ENCODE results near the gene GPR78.

GPR78 gene

DNA sequence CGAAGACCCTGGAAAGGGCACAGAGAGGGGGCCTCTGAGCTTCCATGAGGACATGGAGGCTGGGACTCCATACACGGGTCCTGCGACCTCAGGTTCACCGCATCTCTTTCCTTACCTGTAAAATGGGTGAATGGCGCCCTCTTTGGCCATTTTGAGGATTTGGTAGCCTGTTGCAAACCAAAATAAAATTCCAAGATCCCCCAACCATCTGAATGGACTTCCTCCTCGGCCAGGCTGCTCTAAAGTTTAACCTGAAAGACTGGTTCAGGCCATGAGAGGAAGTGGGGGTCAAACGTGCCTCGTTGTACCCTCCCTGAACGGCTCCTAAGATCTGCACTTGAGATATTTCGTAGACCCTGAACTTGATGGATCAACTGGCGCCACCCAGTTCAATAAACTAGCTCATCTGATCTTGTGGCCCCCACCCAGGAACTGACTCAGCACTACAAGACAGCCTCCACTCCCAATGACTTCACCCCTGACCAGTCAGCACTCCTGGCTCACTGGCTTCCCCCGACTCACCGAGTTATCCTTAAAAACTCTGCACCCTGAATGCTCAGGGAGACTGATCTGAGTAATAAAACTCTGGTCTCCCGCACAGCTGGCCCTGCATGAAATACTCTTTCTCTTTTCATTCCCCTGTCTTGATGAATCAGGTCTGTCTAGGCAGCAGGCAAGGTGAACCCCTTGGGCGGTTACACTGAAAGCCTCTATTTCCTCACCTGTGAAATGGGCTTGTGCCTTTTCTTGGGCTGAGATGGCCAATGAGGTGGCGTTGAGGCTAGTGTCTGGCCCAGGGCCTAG is 32.9 kb upstream of the GPR78 start:
- peak; percentile 7 for DNase-seq

DNA sequence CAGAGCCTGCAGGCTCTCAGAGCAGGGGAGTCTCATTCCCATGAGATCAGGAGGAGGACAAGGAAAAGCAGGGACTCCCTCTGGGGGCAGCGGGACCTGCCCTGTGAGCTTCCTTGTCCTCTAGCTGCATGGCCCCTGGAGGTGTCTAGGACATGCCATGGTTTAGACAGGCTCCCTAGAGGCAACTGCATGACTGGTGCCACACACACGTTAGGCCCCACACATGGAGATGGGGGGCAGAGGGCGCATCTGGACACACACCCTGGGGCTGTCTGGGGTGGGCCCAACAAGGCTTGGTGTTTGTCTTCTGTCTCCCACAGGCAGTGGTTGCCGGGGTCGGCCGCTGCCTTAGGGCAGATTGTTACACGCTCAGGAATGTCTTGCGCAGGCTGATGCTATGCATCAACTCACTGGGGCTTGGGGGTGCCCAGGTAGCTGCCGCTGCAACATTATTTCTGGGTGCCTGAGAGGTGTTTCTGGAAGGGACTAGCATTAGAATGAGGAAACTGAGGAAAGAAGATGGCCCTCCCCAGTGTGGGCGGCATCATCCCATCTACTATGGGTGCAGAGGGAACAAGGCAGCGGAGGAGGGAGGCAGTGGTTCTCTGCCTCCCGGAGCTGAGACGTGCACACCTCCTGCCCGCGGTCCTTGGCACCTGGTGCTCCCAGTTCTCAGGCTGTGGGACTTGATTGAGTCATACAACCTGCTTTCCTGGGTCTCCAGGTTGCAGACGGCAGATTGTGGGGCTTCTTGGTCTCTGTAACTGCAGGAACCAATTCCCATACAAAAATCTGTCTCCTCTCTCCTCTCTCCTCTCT is 32.1 kb upstream of the GPR78 start:
- DNase-seq, result no peak

DNA sequence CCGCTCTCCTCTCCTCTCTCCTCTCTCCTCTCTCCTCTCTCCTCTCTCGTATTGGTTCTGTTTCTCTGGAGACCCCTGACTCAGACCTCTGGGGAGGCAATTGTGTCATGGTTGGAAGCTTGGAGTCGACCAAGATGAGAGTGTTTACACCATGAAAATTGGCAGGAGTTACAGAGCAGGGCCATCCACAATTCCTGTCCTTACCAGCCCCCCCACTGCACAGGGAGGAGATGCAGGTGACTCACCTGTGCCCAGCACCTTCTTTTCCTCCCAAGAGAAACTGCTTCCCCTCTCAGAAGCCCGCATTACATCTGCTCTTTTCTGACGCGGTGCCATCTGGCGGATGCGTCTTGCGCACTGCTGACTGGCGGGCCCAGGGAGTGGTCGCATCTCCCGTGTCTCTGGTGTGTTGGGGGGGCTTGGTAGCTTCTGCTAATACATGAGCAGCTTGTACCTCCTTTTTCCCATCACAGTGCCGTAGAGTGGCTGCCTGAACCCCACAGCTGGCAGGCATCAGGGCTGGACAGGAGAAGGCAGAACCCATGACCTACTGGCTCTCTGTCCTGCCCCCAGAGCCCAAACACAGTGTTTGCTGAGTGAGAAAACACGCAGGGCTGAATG is 31.4 kb upstream of the GPR78 start:
- no peak for DNase-seq

DNA sequence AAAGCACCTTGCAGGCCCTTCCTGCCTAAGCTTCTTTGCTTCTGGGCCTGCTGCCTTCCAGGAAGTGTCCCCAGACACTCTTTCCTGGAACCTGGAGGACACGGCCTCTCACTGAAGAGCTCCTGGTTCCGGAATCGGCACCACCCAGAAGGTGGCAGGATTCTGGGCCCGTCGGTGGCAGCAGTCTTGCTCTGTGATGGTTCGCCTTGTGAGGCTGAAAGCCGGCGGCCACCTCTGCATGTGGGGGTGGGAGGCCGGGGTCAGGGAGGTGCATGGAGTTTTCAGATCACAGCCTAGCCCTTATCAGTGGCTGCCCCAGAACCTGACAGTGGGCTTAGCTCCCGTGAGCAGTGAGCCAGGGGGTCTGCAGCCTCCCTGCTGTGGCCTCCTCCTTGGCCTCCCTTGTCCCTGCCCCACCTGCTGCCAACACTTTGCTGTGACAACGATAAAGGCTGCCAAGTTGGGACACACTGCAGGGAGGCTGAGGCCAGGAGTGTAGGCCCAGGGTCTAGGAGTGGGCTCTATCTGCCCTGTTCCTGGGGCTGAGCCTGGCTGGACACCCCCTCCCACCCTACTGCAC is 30.8 kb upstream of the GPR78 start:
- DNase-seq, result no peak

DNA sequence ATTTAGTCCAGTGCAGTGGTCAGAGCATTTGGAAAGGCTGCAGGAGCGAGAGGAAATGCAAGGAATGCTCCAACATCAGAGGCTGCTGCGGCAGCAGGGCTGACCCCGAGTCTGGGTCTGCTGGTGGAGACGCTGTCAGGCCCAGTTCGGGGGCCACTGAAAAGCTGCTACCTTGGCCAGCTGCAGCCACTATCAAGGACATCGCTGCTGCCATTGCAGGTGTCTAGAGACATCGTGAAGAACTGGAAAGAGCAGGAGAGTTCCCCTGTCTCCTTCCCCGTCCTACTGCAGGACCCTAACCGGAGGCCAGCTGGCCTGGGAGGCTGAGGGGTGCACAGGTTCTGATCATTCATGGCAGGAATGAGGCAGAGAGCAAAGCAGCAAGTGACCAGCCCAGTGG is 29.5 kb upstream of the GPR78 start:
- no peak for DNase-seq

DNA sequence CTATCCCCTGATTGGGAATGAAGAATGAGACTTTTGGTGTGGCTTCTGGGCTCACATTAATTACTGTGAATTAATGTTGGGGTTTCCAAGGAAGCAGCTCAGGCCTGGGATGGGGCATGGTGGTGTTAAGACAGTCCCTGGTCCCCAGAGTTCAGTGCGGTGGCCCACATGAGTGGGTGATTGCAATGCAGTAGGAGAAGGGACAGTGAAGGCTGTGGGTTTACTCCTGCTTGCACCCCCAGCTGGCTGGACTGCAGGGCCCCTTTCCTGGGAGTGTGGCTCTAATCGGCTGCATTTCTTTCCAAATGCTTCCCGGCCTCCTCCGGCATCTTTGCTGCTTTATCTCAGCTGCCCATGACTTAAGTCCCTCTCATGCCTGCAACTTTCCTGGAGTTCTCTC is 28.2 kb upstream of the GPR78 start:
- DNase-seq, result no peak

DNA sequence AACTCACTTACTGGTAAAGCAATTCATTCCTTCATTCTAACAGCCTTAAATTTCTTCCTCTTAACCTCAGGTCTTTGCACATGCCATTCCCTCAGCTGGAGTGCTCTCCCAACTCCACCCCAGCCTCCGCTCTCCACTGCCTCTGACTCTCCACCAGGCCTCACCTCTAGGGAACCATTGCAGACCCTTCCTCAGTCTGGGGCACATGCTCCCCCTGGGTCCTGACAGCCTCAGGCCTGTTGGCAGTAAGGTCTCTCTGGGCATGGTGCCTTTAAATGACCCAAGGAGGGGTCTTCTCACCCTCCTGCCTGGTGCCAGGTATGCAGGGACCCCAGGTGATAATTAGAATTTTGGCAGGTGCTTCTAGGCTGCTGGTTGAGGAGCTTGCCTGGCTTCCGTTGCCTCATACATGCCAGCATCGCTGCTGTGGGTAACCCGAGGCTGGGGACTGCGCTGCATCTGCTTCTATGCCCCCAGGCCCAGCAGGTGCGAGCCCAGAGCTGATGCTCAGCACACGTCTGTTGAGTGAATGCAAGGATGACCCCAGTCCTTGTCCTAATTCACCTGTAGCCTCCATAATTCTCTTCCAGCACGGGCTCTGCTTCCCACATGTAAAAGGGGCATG is 27.5 kb upstream of the GPR78 start:
- no peak for DNase-seq

DNA sequence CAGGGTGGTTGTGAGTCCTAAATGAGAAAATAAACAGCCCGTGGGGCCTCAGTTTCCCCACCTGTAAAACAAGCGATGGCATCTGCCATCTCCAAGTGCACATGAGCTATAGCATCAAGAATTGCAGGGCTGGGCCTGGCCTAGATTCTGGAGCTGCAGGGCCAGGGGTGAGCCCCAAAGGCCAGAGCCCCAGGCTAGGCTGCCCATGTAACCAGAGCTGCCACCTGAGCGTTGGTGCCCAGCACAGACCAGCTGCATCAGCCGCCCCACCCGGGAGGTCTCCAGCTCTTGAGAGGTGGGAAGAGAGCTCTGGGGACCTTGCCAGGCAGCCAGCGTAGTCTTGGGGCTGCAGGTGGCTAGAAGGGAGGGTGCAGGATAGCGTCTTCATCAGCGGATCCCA is 27.0 kb upstream of the GPR78 start:
- no peak for DNase-seq

DNA sequence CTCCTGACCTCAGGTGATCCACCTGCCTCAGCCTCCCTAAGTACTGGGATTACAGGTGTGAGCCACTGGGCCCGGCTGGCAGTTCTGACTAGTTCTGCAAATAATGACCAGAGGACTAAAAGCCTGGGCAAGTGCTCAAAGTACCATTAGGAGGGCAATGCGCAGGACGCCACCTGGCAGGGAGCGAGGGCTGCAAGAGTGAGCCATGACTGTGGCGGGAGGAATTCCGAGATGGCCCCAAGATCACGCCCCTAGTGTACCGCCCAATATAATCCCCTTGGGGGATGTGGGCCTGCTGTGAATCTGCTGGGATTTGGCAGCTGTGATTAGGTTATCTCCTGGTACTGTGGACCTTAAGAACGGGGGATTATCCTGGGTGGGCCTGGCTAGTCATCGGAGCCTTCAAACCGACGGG is 26.2 kb upstream of the GPR78 start:
- no peak for DNase-seq

DNA sequence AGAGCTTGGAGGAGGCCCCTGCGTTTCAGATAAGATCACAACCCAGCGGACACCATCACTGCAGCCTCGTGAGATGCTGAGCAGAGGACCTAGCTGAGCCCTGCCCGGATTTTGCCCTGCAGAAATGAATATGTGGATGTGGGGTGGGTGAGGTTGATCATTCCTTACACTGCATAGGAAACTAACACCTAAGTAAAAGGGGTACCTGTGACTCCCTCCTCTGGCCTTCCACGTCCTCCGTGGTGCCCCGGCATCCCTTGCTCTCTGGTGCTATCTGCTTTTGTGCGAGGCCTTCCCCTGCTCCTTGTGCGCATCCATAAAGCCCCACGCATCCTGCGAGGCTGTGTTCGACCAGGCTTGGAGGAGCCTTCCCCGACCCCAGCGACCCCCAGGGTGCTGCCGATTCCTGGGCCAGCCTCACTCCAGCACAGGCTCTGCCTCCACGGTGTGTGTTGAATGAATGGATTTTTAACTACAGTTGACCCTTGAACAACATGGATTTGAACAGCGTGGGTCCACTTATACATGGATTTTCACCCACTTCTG is 25.6 kb upstream of the GPR78 start:
- DNase-seq, result no peak

DNA sequence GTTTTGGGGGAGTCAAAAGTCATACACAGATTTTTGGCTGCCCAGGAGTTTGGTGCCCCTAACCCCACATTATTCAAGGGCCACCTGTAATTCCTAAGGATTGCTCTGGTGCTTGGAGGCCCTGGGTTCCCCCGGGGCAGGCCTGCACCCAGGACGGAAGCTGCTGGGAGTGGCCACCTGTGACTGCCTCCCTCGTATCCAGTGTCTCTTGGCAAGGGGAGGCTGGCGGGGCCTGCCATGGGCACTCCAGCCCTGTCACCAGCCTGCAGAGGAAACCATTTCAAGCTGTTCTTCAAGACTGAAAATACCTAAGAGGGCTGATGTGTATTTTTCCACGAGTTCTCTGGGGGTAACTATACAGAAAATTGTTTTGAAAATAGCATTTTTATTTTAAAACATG is 24.5 kb upstream of the GPR78 start:
- no peak for DNase-seq

DNA sequence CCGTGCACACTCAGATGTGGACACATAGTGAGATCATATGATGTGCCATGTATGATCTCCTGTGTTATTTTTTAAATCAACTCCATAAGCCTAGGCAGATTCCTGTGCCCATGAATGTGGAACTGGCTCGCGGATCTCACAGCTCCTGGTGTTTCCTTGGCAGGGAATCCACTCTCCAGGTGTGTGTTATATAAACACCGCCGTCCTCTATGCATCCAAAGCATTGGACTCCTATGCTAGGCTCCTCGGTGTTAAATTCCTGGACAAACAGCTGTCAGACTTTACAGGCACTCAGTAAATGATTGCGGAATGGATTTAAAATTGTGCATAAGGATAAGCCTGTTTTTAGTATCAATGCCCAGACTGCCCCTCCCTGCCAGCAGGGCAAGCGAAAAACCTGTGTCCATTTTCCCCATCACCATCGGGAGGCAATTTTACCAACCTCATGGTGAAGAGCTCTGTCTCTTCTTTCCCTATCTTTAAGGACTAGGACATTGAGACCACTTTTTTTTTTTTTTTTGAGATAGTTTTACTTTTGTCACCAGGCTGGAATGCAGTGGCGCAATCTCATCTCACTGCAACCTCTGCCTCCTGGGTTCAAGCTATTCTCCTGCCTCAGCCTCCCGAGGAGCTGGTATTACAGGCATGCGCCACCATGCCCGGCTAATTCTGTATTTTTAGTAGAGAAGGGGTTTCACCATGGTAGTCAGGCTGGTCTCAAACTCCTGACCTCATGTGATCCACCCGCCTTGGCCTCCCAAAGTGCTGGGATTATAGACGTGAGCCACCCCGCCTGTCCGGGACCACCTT is 23.6 kb upstream of the GPR78 start:
- DNase-seq, result no peak

DNA sequence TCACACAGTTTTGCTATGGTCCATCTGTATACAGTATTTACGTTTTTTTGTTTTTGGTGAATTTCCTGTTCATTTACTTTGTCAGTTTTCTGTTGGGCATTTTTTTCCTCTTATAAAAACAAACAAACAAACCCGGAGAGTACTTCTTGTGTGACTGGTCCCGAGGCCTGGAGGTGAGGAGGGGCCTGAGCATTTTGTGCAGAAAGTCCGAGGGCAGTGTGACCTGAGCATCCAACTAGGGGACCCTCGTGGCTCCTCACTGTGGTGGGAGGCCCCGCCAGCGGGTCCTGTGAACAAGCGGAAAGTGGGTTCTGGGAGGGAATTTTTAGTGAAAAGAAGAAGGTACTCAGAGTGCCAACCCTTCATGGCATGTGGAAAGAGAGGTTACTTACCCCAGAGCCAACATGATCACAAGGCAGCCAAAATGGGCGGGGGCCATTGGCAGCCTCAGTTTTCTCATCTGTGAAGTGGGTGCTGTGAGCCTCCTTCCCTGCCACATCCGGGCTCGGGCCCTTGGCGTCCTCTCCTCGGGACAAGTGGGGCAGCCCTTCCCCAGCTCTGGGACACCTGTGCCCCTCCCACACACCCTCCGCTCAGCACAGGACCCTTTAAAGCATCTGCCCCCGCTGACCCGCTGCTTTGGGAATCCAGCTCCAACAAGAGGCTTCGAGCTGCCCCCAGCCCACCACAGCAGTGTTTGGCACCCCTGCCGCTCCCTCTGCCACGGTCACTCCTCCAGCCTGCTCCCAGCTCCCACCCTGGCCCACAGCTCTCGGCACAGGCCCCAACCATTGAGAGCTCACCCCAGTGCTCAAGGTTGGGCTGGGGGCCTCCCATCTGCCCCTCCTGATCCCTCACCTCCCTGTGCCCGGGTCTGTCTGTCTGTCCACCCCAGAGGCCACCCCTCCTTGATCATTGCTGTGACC is 22.8 kb upstream of the GPR78 start:
- no peak for DNase-seq

DNA sequence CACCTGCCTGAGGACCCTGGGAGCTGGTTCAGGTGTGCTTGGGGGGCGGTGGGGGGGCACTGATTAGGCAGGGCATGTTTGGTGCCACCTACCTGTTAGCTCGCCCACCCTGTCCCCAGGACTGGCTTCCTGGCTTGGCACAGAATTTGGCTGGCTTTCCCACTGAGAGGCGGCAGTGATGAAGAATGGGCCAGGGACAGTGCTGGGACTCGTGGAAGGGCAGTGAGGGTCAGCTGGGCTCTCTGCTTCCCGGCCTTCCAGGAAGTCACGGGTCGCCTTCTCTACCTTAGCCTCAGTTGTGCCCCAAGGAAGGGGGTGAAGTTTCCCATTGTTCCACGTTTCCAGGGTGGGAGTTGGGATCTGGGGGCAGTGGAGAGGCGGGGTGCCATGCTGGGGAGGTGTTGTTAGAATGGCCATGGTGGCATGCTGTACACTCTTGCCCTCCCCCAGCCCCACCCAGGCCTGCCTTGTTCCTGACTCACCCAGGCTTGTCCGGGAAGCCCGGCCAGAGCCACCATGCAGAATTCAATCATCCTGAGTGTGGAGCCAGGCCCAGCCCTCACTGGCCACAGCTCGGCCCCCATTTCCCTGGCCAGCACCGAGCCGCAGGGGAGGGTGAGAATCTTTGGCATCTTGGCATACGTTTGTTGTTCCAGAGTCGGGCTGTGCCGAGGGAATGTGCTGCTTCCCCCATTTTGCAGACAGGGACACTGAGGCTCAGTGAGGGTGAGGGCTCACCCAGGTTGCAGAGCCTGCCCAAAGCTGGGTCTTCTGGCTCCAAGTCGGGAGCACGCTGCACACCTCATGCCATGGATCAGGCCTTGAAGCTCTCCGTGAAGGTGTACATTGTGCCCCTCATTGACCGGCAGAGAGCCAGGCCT is 21.9 kb upstream of the GPR78 start:
- DNase-seq, result no peak

DNA sequence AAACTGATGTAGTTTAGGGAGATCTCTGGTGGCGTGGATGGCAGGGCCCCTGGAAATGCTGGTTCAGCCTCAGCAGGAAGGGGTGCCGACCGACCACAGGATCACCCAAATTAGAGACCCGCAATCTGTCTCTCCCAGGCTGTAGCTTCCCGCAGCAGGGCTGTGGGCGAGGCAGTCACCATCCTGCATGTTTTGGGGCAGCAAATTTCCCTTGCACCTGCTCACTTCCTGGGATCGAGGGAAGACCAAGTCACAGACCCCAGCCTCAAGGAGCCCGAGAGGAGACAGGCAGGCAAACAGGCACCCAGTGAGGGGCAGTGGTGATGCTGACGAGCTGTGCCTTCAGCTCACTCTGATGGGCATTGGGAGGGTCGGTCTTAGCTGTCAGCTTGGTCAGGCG is 21.2 kb upstream of the GPR78 start:
- DNase-seq, result no peak

DNA sequence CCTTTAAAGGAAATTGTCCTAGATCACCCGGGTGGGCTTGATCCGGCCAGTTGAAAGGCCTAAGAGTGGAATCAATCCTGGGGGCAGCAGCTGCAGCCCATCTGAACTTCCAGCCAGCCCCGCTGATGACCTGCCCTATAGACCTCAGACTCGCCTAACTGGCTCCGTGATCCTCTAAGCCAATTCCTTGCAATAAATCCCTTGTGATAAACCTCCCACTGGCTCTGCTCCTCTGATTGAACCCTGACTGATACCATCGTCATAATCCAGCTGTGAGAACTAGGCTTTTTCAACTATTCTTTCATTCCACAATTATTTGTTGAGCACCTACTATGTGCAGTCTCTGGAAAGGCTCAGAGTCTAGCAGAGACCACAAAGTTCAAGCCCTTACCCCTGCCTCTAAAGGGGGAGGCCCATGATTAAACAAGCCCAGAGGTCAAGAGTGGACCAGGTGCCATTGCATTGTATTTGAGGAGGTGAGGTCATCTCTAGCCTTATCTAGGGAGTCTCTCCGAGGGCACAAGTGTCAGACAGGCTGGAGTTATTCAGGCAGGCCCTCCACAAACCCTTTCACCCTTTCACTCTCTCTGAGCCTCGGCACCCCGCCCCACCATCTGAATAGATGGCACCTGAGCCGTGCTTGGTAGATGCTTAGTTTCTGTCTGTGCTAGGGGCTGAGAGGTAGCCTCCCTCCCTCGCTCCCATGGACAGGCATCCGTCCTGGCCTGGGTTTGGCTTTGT is 20.5 kb upstream of the GPR78 start:
- DNase-seq, result no peak

DNA sequence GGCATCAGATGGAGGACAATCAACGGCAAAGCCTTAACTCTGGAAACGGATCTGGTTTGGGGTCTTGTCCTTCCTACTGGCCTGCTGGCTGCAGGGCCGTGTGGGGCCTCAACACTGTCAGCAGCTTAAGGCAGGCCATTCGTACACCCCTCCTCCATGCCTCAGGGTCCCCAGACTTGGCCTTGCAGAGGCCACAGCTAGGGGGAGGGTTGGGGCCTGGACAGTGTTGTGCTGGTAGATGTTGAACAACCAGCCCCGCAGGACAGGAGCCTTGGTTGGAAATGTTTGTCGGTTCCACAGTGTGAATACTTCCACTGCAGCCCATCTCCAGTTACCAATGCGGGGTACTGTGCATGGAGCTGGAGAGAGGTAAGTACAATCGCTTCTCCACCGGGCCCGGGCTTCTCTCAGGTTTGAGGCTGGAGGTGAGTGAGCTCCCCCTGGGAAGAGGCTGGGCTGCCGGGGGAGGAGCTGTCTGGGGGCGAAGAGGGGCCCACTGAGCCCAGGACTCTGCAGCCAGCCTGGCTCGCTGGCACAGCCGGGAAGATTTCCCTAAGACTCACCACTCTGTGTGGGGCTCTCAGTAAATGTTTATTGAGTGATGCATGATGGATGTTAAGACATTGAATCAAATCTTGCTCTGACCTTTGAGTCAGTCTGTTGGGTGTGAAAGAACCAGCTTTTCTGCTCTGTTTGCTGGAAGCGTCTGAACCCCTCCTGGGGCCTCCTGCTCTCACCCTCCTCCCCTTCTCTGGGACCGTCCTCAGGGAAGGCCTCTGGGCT is 19.7 kb upstream of the GPR78 start:
- no peak for DNase-seq

DNA sequence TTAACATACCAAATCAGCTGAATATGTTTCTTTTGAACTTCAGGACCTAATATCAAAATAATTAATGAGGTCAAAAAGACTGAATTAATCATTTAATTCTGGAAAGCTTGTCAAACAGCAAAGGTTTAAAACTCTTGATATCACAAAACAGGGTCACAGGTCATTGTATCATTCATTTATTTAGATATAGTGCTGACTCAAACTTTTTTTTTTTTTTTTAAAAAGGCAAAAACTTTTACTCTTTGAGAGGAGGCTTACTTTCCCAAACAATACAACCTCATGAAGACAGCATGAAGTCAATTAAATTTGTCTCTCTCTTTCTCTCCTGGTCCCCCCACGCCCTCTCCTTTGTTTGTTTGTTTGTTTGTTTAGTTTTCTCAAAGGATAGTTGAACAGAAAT is 15.6 kb upstream of the GPR78 start:
- no peak for DNase-seq
